OCI-M2 (cell line): Measurements from ENCODE around the gene GLOD5.

Experiments used
- DNase-seq: peaks from one replicate; lab custom pipeline; 2025; ENCODE audit not compliant: unreplicated experiment; lab: John Stamatoyannopoulos, UW

Gene GLOD5

GRCh38 chrX:48753708-48754228, 7.8 kb upstream of the GLOD5 start:
- no peak for DNase-seq

GRCh38 chrX:48754238-48754637, 7.3 kb upstream of the GLOD5 start:
- DNase-seq: no peak

GRCh38 chrX:48769230-48769629, 7.7 kb downstream of the GLOD5 start:
- DNase-seq: no peak

GRCh38 chrX:48770296-48770695, 8.7 kb downstream of the GLOD5 start:
- no peak for DNase-seq

- DNase-seq: no peak
Observed at GRCh38 chrX:48772602-48773001, 11.1 kb downstream of the GLOD5 start.

- no peak for DNase-seq
Observed at GRCh38 chrX:48776818-48777439, 15.4 kb downstream of the GLOD5 start.

- DNase-seq: no peak
Observed at GRCh38 chrX:48779399-48779798, 17.9 kb downstream of the GLOD5 start.

GRCh38 chrX:48781705-48782104, 20.2 kb downstream of the GLOD5 start:
- no peak for DNase-seq

GRCh38 chrX:48782216-48782615, 20.7 kb downstream of the GLOD5 start:
- no peak for DNase-seq

- peak; percentile 44 for DNase-seq
Observed at GRCh38 chrX:48782795-48783194, 21.2 kb downstream of the GLOD5 start.

- no peak for DNase-seq
Observed at GRCh38 chrX:48784726-48785125, 23.2 kb downstream of the GLOD5 start.

GRCh38 chrX:48785186-48785539, 23.6 kb downstream of the GLOD5 start:
- no peak for DNase-seq

- DNase-seq: no peak
Observed at GRCh38 chrX:48785540-48786214, 24.1 kb downstream of the GLOD5 start.

GRCh38 chrX:48786341-48786800, 24.8 kb downstream of the GLOD5 start, which contains the start of gene GATA1:
GATA1 (plus strand) TSS chrX:48786590; CDS start chrX:48791110, 4,520 bp downstream.
- DNase-seq: no peak

- DNase-seq: no peak
Observed at GRCh38 chrX:48786825-48787504, 25.4 kb downstream of the GLOD5 start.

GRCh38 chrX:48787505-48788443, 26.2 kb downstream of the GLOD5 start:
- no peak for DNase-seq

GRCh38 chrX:48789366-48790220, 28.0 kb downstream of the GLOD5 start:
- DNase-seq: no peak

GRCh38 chrX:48790477-48790876, 28.9 kb downstream of the GLOD5 start:
- no peak for DNase-seq

- no peak for DNase-seq
Observed at GRCh38 chrX:48791063-48791820, 29.7 kb downstream of the GLOD5 start.
